Right lobe of liver (tissue), 4 donors: ENCODE measurements around the gene GALK1.

Source experiments
- POLR2A ChIP-seq: fragments of 450-650 bp; IDR thresholded peaks from one replicate; pipeline ENCODE4 v1.6.1; 2017; ENCODE audit warnings: antibody characterized with exemption, mild to moderate bottlenecking
- TF ChIP-seq, protein P1 (sequence below), 4 donors: fragments of 200-600 bp in 3 of 4; fragments of 450-650 bp in 1 of 4; IDR thresholded peaks; one replicate each; pipeline versions ENCODE4 v1.5.1 to v1.8.0; 2016 to 2022; ENCODE audit warnings: antibody characterized with exemption in 4 of 4, mild to moderate bottlenecking in 2 of 4
- donor health status: DM: no; HTN: no; CAD: no.
- donor health status: DM: no; HTN: no; CAD: no.
- donor health status: DM: no; HTN: yes; CAD: no.

DNA sequence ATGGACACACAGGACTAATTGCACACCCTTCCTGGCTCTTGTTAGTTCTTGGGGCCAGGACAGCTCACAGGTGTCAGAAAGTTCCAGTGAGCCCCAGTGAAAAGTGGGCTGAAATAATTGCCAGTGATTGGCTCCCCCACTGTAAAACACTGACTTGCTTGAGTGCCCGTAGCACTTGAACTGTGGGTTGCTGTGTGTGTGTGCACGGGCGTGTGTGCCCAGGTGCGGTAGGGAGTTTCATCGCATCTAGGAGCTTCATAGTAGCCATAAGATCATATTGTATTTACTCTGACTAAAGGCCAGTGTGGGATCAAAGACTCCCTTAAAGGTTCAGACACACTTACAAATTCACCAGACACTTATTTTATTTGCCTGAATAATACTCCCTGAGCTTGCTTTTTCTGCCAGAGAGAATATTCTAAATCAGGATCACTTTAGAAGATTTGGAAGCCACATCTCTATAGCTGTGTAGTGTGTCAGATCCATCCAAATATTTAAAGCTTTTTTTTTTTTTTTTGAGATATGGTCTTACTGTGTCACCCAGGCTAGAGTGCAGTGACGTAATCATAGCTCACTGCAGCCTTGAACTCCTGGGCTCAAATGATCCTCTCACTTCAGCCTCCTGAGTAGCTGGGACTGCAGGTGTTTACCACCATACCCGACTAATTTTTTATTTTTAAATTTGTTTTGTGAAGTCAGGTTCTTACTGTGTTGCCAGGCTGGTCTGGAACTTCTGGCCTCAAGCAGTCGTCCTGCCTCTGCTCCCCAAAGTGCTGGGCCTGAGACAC is 31.0 kb upstream of the GALK1 start:
- TF ChIP-seq, protein P1, sequence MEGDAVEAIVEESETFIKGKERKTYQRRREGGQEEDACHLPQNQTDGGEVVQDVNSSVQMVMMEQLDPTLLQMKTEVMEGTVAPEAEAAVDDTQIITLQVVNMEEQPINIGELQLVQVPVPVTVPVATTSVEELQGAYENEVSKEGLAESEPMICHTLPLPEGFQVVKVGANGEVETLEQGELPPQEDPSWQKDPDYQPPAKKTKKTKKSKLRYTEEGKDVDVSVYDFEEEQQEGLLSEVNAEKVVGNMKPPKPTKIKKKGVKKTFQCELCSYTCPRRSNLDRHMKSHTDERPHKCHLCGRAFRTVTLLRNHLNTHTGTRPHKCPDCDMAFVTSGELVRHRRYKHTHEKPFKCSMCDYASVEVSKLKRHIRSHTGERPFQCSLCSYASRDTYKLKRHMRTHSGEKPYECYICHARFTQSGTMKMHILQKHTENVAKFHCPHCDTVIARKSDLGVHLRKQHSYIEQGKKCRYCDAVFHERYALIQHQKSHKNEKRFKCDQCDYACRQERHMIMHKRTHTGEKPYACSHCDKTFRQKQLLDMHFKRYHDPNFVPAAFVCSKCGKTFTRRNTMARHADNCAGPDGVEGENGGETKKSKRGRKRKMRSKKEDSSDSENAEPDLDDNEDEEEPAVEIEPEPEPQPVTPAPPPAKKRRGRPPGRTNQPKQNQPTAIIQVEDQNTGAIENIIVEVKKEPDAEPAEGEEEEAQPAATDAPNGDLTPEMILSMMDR (IDR thresholded peaks at IDR 0.05), result no peak
- TF ChIP-seq POLR2A, result no peak
